ENCODE results near the gene ERAL1. TPM values are rescaled to one million over a fixed set of nuclear protein-coding genes. Genes with fewer than 3 reads are reported as not detected.

The ERAL1 gene
- total and polyA plus RNA-seq, 2 of the 8 experiments (the other 6 are each of a cell fraction or from before 2014, with no cell fraction given): 67.8 to 122 TPM

DNA sequence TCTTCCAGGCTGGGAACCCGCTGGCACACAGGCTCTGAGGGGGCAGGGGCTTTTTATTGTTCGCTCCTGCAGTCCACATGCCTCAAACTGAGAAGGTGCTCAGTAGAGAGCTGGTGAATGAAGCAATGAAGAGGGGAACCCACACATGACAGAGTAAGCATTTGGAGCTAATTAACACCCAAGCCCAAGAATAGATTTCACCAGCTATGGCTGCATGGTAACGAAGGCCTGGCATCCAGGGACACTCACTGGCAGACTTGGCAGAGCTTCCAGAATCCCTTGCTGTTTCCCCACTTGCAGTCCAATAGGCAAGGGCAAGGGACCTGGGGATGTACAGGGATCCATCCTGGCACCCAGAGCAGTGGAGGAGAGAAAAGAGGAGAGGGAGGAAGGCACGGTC lies 30.5 kb downstream of the ERAL1 start:
- CTCF ChIA-PET (ENCODE audit: partially characterized antibody): interaction anchor here (1.7 to 2.2 kb wide), 2 partner anchors 28 to 122 kb away, joined by 3 to 12 read pairs; no protein-coding TSS in a partner anchor
- no peak for FAIRE-seq
- TF ChIP-seq BCL11A (IDR thresholded peaks at IDR 0.05; ENCODE audit: low read depth in 2 of 2, low read length in 2 of 2) (no peak), SIRT6 (IDR thresholded peaks at IDR 0.05; ENCODE audit: low read length) (no peak), EGR1 (IDR thresholded peaks at IDR 0.05; ENCODE audit: borderline replicate concordance, low read depth, low read length) (no peak), SP1 (IDR thresholded peaks at IDR 0.05; ENCODE audit: low read depth, low read length) (no peak), CTCF (IDR thresholded peaks at IDR 0.05; ENCODE audit: control extremely low read depth in 1 of 3, insufficient read depth in 1 of 3, low read depth in 1 of 3, low read length in 3 of 3) (no peak), SIN3A (conservative IDR thresholded peaks at IDR 0.05 in 1 of 2, IDR thresholded peaks at IDR 0.05 in 1 of 2; ENCODE audit: low read depth in 1 of 2, low read length in 2 of 2) (no peak), CBX8 (IDR thresholded peaks at IDR 0.05; ENCODE audit: borderline replicate concordance, low read depth, low read length) (no peak), POU5F1 (IDR thresholded peaks at IDR 0.05; ENCODE audit: low read depth, low read length) (no peak), SP2 (IDR thresholded peaks at IDR 0.05; ENCODE audit: low read length) (no peak), YY1 (IDR thresholded peaks at IDR 0.05; ENCODE audit: low read depth, low read length) (no peak), NANOG (IDR thresholded peaks at IDR 0.05; ENCODE audit: insufficient read depth, low read depth, low read length, poor library complexity, severe bottlenecking) (no peak), HDAC6 (IDR thresholded peaks at IDR 0.05; ENCODE audit: low read depth, low read length) (no peak)

More for the DNA sequence above, 30.5 kb downstream of the ERAL1 start:
- Histone ChIP-seq H2AK5ac (ENCODE audit: low read depth, low read length) (no peak overlapping the region), H3K4ac (replicated peaks; ENCODE audit: insufficient read length, low read depth, low read length) (no peak overlapping the region), H3K4me2 (ENCODE audit: insufficient read depth in 1 of 2, low read depth in 2 of 2, low read length in 2 of 2) (no peak overlapping the region), H3K18ac (ENCODE audit: extremely low read depth, low read length) (no peak overlapping the region), H2BK5ac (ENCODE audit: low read depth, low read length) (no peak overlapping the region), H4K20me1 (replicated peaks in 1 of 2; ENCODE audit: control insufficient read depth in 1 of 2, insufficient read depth in 2 of 2, low read length in 2 of 2) (peaks cover 3 to 6% of the 10 kb centered on the region in 2 experiments), H3K27me3 (replicated peaks in 1 of 4; ENCODE audit: control insufficient read depth in 3 of 4, extremely low read depth in 1 of 4, insufficient read depth in 3 of 4, low read length in 3 of 4) (no peaks in the 10 kb centered on the region), H3K23me2 (ENCODE audit: low read depth, low read length) (no peaks in the 10 kb centered on the region), H3K14ac (ENCODE audit: insufficient read length) (no peak overlapping the region), H3K36me3 (ENCODE audit: control insufficient read depth in 2 of 4, insufficient read depth in 4 of 4, low read length in 3 of 4) (peaks cover 4 to 23% (median 21%) of the 10 kb centered on the region in 4 experiments; a peak in 6 of 8 replicates), H2BK120ac (replicated peaks; ENCODE audit: low read depth, low read length) (no peak overlapping the region), H3K9ac (replicated peaks in 1 of 4; ENCODE audit: extremely low read depth in 1 of 4, low read depth in 3 of 4, low read length in 3 of 4) (no peak overlapping the region), H4K5ac (ENCODE audit: insufficient read length, low read depth, low read length) (no peak overlapping the region), H3K23ac (ENCODE audit: insufficient read length) (no peak overlapping the region), H4K8ac (ENCODE audit: extremely low read depth, insufficient read depth, low read length) (no peak overlapping the region), H2BK15ac (ENCODE audit: low read length) (no peak overlapping the region), H3K79me2 (ENCODE audit: control insufficient read depth in 1 of 2, insufficient read depth in 2 of 2, low read length in 2 of 2) (no peaks in the 10 kb centered on the region), H3K4me1 (replicated peaks in 1 of 4; ENCODE audit: control insufficient read depth in 3 of 4, insufficient read depth in 4 of 4, low read length in 3 of 4) (peaks cover 0 to 3% (median under 1%) of the 10 kb centered on the region in 4 experiments; a peak in 3 of 7 replicates), H3K9me3 (ENCODE audit: insufficient read depth in 2 of 2, low read depth in 1 of 2, low read length in 1 of 2) (no peaks in the 10 kb centered on the region), H2AFZ (ENCODE audit: low read length) (no peak overlapping the region), H3K27ac (ENCODE audit: low read depth, low read length) (no peak overlapping the region), H3K79me1 (ENCODE audit: low read depth, low read length) (no peaks in the 10 kb centered on the region; the same call in 1 of the 2 replicates), H3K56ac (replicated peaks; ENCODE audit: insufficient read length, low read depth, low read length) (no peak overlapping the region), H2BK20ac (ENCODE audit: low read length) (no peak overlapping the region), H3K4me3 (ENCODE audit: extremely low read depth in 1 of 4, insufficient read depth in 2 of 4, low read depth in 3 of 4, low read length in 4 of 4) (no peak overlapping the region), H2BK12ac (ENCODE audit: low read depth, low read length) (no peak overlapping the region), H4K91ac (replicated peaks; ENCODE audit: insufficient read length, low read length) (no peak overlapping the region)
- no peak for DNase-seq (ENCODE audit: low read depth in 1 of 2, low spot score in 2 of 2)
- 88% methylated on average over 4 of the region's 4 CpGs; no CpG with 5 or more reads in 1 of the 2 experiments for WGBS, 2 experiments (ENCODE audit: extremely low coverage in 1 of 2, insufficient coverage in 1 of 2, insufficient read length in 1 of 2, insufficient replicate concordance in 2 of 2, low coverage in 1 of 2, low lambda C conversion rate in 2 of 2, missing lambda C conversion rate in 1 of 2)
- POLR2A ChIA-PET (ENCODE audit: partially characterized antibody): interaction anchor here (1.5 to 2.8 kb wide), 2 partner anchors 11 to 124 kb away, joined by 4 to 15 read pairs; partner anchors contain the start of gene FLOT2

Data from H1 (cell line).